GM12878 (cell line): ENCODE measurements around the gene MROH9. TPM values are rescaled to one million over a fixed set of nuclear protein-coding genes. Genes with fewer than 3 reads are reported as not detected.

Experiments used
- ATAC-seq: fragments of 200-7000 bp; cut with Tn5 transposase; 3 replicates; pipeline ENCODE4 v1.9.1; 2020; ENCODE audit warnings: mild to moderate bottlenecking, moderate library complexity
- BruUV-seq: library from RNA; stranded (reverse); fragments of 400-500 nt; replicated peaks from 2 replicates; lab custom pipeline; 2021; lab: Mats Ljungman, UMichigan
- CTCF ChIA-PET: fragments of 300-600 bp; sonication (Branson Sonifier 250); formaldehyde crosslinking; extraction: SDS; loops from one replicate; lab custom pipeline; 2021; ENCODE audit warnings: inconsistent platforms; lab: Yijun Ruan, JAX
- POLR2A ChIA-PET: fragments of 350-600 bp; formaldehyde crosslinking; extraction: SDS; loops from one replicate; lab custom pipeline; 2021; ENCODE audit warnings: inconsistent platforms; lab: Charles Lee
- RAD21 ChIA-PET: fragments of 300-600 bp; sonication (Branson Sonifier 250); formaldehyde crosslinking; loops from one replicate; lab custom pipeline; 2023; ENCODE audit warnings: antibody characterized with exemption; ENCODE audit not compliant: unreplicated experiment; lab: Charles Lee
- SMC1A ChIA-PET: fragments of 300-600 bp; sonication (Branson Sonifier 250); formaldehyde crosslinking; loops from one replicate; lab custom pipeline; 2023; ENCODE audit not compliant: unreplicated experiment, uncharacterized antibody; lab: Charles Lee
- DNase-seq: peaks from one replicate; pipeline ENCODE4 v3.0.0-alpha.2; 2011; ENCODE audit warnings: low read depth, low spot score
- FAIRE-seq: peaks from 3 replicates; lab custom pipeline; 2011; peaks lifted over from hg19 to GRCh38; lab: Jason Lieb, UNC
- H2AFZ ChIP-seq: 2 replicates; pipeline ENCODE4 v1.6.0; 2011; ENCODE audit warnings: low read depth, low read length, control low read depth; ENCODE audit not compliant: control insufficient read depth
- H3K27ac ChIP-seq: 2 replicates; pipeline ENCODE4 v1.5.1; 2011; ENCODE audit warnings: control low read depth; ENCODE audit not compliant: control insufficient read depth, insufficient read depth
- H3K27me3 ChIP-seq, 2 experiments: replicated peaks in 1 of 2; 2 replicates each; pipeline versions ENCODE4 v1.6.0 to v1.6.1; 2011; ENCODE audit warnings: low read length in 1 of 2; ENCODE audit not compliant: control insufficient read depth in 2 of 2, insufficient read depth in 2 of 2
- H3K36me3 ChIP-seq, 2 experiments: 2 replicates each; pipeline ENCODE4 v1.5.1; 2011; ENCODE audit warnings: low read length in 1 of 2; ENCODE audit not compliant: control insufficient read depth in 2 of 2, insufficient read depth in 2 of 2
- H3K4me1 ChIP-seq: 2 replicates; pipeline ENCODE4 v1.6.1; 2011; ENCODE audit warnings: mild to moderate bottlenecking, low read length, moderate library complexity, mixed read lengths; ENCODE audit not compliant: control insufficient read depth, insufficient read depth
- H3K4me2 ChIP-seq: 2 replicates; pipeline ENCODE4 v1.6.0; 2011; ENCODE audit warnings: control low read depth; ENCODE audit not compliant: control insufficient read depth, insufficient read depth
- H3K4me3 ChIP-seq: fragments of 200-600 bp; sonication (generic); 2 replicates; pipeline ENCODE4 v1.5.1; 2016
- H3K79me2 ChIP-seq: 2 replicates; pipeline ENCODE4 v1.6.0; 2011; ENCODE audit warnings: low read length; ENCODE audit not compliant: control insufficient read depth, insufficient read depth
- H3K9ac ChIP-seq: 2 replicates; pipeline ENCODE4 v1.8.0; 2011; ENCODE audit warnings: low read length, control low read depth, mixed read lengths; ENCODE audit not compliant: control insufficient read depth, insufficient read depth
- H3K9me3 ChIP-seq: replicated peaks from 3 replicates; pipeline ENCODE4 v1.5.1; 2011; ENCODE audit warnings: mild to moderate bottlenecking, low read length; ENCODE audit not compliant: control insufficient read depth, insufficient read depth
- H4K20me1 ChIP-seq: 2 replicates; pipeline ENCODE4 v1.6.0; 2011; ENCODE audit not compliant: control insufficient read depth, insufficient read depth
- ASH2L ChIP-seq: fragments of 300-600, 200-600 bp; sonication (generic); IDR thresholded peaks from 2 replicates; pipeline ENCODE4 v1.6.1; 2017; ENCODE audit warnings: low read depth, mild to moderate bottlenecking, borderline replicate concordance
- EZH2 ChIP-seq: IDR thresholded peaks from 2 replicates; pipeline ENCODE4 v1.6.1; 2012; ENCODE audit warnings: low read depth, mild to moderate bottlenecking, control low read depth, inconsistent platforms, low read length, borderline replicate concordance; ENCODE audit not compliant: control insufficient read depth
- GABPA ChIP-seq: IDR thresholded peaks from 2 replicates; pipeline ENCODE4 v1.6.1; 2014; ENCODE audit warnings: antibody characterized with exemption, low read depth, mild to moderate bottlenecking, inconsistent platforms
- IKZF2 ChIP-seq, 2 experiments: fragments of 450-650 bp; IDR thresholded peaks; 2 replicates each; pipeline ENCODE4 v1.6.1; 2017; ENCODE audit warnings: mild to moderate bottlenecking in 2 of 2, moderate library complexity in 2 of 2
- KAT2A ChIP-seq: conservative IDR thresholded peaks from 2 replicates; pipeline ENCODE4 v1.6.1; 2011; ENCODE audit warnings: low read depth, low read length; ENCODE audit not compliant: control insufficient read depth
- PML ChIP-seq: IDR thresholded peaks from 2 replicates; pipeline ENCODE4 v1.6.1; 2012; ENCODE audit warnings: low read length, inconsistent platforms
- POLR2AphosphoS2 ChIP-seq: IDR thresholded peaks from 2 replicates; pipeline ENCODE4 v1.6.1; 2011; ENCODE audit warnings: low read depth, mild to moderate bottlenecking, low read length, improper control_type of control experiment, moderate library complexity
- SRF ChIP-seq, 2 experiments: IDR thresholded peaks; 2 replicates each; pipeline ENCODE4 v1.6.1; 2011; ENCODE audit warnings: low read depth in 2 of 2, low read length in 2 of 2, mild to moderate bottlenecking in 1 of 2, moderate library complexity in 1 of 2
- ZBED1 ChIP-seq: IDR thresholded peaks from 2 replicates; pipeline ENCODE4 v1.6.1; 2016; ENCODE audit warnings: borderline replicate concordance
- ZSCAN29 ChIP-seq: fragments of 450-650 bp; IDR thresholded peaks from 2 replicates; pipeline ENCODE4 v1.6.1; 2017; ENCODE audit warnings: mild to moderate bottlenecking, moderate library complexity
- WGBS: methylation state at CpG from one replicate; pipeline ENCODE4 v1.1.6; 2016; ENCODE audit warnings: low lambda C conversion rate; ENCODE audit not compliant: insufficient replicate concordance, insufficient coverage; ENCODE audit errors: missing lambda C conversion rate; 5-methylcytosine and 5-hydroxymethylcytosine counted together
- in situ Hi-C: fragments of 300-500 bp; cut with MboI; formaldehyde crosslinking; loops from 9 replicates; pipeline ENCODE4 v1.14.3; 2018; ENCODE audit warnings: mixed read lengths
- intact Hi-C: fragments of 100-400 bp; cut with micrococcal nuclease; formaldehyde crosslinking; loops from one replicate; pipeline ENCODE4 v1.14.2; 2022; ENCODE audit not compliant: unreplicated experiment
- polyA plus RNA-seq, 11 experiments: library from polyadenylated mRNA; depleted of rRNA in 4 of 11; unstranded in 6 of 11; stranded (reverse) in 5 of 11; fragments of >200 nt; fragmentation: Nextera tagmentation in 4 of 11; fragmentation: Illumina TruSeq in 1 of 11; extraction: Ambion mirVana in 4 of 11; extraction: Trizol in 1 of 11; gene quantifications; 1 replicate in 1 of 11; 2 replicates in 10 of 11; pipeline versions ENCODE4 v1.2.1 to v1.2.3, GENCODE V29; 2011 to 2016; ENCODE audit warnings: inconsistent platforms in 2 of 11, missing spikeins in 2 of 11, low read depth in 1 of 11
- total RNA-seq, 4 experiments: library from RNA; depleted of rRNA in 3 of 4; stranded (reverse); fragments of >200 nt in 3 of 4; fragmentation: Illumina TruSeq in 1 of 4; extraction: Trizol in 1 of 4; gene quantifications; 2 replicates each; pipeline versions ENCODE4 v1.2.1 to v1.2.3, GENCODE V29; 2013 to 2021
- TF ChIP-seq, protein P1 (sequence below): fragments of 450-650 bp; IDR thresholded peaks from 2 replicates; pipeline ENCODE4 v1.6.1; 2017; ENCODE audit warnings: low read depth, mild to moderate bottlenecking, moderate library complexity
- TF ChIP-seq, protein P2 (sequence below): fragments of 450-650 bp; IDR thresholded peaks from 2 replicates; pipeline ENCODE4 v1.6.1; 2017; ENCODE audit warnings: mild to moderate bottlenecking, moderate library complexity

Gene MROH9
- total and polyA plus RNA-seq, 10 of the 15 experiments (the other 5 are each of a cell fraction or from before 2014, with no cell fraction given) = not detected

DNA sequence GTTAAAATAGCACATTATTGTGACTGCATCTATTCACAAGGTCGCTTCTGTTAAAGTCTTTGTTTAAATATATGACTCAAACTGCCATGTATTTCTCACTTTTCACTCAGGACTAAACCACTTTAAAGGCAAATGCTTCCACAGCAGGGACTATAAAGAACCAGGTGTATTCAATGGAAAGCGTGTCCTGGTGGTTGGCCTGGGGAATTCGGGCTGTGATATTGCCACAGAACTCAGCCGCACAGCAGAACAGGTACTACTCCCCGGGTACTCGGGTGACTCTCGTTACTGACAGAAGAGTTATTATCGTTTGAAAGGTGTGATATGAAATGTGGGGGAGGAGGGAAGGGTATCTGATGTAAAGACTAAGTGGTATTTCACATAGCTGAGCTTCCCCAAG is 172.6 kb downstream of the MROH9 start:
- no peak for FAIRE-seq
- H3K27me3 ChIP-seq = no peaks in the 10 kb centered on the region
- no peak for ATAC-seq
- H3K27ac ChIP-seq = no peak overlapping the region
- no peak overlapping the region for H3K4me3 ChIP-seq
- H3K4me1 ChIP-seq = no peaks in the 10 kb centered on the region
- intact Hi-C loops (no loop called here), in situ Hi-C loops (no loop called here)
- H3K79me2 ChIP-seq = no peaks in the 10 kb centered on the region
- no peaks in the 10 kb centered on the region for H3K36me3 ChIP-seq
- TF ChIP-seq PML (no peak), SRF (IDR thresholded peaks at IDR 0.05; ENCODE audit: low read depth in 2 of 2, low read length in 2 of 2) (no peak), KAT2A (no peak), ZSCAN29 (no peak), IKZF2 (IDR thresholded peaks at IDR 0.05) (no peak), ASH2L (no peak), EZH2 (no peak), ZBED1 (no peak), GABPA (no peak), POLR2AphosphoS2 (no peak)
- TF ChIP-seq, protein P1, sequence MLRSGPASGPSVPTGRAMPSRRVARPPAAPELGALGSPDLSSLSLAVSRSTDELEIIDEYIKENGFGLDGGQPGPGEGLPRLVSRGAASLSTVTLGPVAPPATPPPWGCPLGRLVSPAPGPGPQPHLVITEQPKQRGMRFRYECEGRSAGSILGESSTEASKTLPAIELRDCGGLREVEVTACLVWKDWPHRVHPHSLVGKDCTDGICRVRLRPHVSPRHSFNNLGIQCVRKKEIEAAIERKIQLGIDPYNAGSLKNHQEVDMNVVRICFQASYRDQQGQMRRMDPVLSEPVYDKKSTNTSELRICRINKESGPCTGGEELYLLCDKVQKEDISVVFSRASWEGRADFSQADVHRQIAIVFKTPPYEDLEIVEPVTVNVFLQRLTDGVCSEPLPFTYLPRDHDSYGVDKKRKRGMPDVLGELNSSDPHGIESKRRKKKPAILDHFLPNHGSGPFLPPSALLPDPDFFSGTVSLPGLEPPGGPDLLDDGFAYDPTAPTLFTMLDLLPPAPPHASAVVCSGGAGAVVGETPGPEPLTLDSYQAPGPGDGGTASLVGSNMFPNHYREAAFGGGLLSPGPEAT = no peak
- TF ChIP-seq, protein P2, sequence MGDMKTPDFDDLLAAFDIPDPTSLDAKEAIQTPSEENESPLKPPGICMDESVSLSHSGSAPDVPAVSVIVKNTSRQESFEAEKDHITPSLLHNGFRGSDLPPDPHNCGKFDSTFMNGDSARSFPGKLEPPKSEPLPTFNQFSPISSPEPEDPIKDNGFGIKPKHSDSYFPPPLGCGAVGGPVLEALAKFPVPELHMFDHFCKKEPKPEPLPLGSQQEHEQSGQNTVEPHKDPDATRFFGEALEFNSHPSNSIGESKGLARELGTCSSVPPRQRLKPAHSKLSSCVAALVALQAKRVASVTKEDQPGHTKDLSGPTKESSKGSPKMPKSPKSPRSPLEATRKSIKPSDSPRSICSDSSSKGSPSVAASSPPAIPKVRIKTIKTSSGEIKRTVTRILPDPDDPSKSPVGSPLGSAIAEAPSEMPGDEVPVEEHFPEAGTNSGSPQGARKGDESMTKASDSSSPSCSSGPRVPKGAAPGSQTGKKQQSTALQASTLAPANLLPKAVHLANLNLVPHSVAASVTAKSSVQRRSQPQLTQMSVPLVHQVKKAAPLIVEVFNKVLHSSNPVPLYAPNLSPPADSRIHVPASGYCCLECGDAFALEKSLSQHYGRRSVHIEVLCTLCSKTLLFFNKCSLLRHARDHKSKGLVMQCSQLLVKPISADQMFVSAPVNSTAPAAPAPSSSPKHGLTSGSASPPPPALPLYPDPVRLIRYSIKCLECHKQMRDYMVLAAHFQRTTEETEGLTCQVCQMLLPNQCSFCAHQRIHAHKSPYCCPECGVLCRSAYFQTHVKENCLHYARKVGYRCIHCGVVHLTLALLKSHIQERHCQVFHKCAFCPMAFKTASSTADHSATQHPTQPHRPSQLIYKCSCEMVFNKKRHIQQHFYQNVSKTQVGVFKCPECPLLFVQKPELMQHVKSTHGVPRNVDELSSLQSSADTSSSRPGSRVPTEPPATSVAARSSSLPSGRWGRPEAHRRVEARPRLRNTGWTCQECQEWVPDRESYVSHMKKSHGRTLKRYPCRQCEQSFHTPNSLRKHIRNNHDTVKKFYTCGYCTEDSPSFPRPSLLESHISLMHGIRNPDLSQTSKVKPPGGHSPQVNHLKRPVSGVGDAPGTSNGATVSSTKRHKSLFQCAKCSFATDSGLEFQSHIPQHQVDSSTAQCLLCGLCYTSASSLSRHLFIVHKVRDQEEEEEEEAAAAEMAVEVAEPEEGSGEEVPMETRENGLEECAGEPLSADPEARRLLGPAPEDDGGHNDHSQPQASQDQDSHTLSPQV = no peak
- no peaks in the 10 kb centered on the region for H4K20me1 ChIP-seq
- no peak for DNase-seq
- POLR2A ChIA-PET = no interaction called here
- H3K4me2 ChIP-seq = no peak overlapping the region
- BruUV-seq = no TSS peak
- SMC1A ChIA-PET = no interaction called here
- no peak overlapping the region for H3K9ac ChIP-seq
- RAD21 ChIA-PET = no interaction called here
- CTCF ChIA-PET = no interaction called here
- no peaks in the 10 kb centered on the region for H3K9me3 ChIP-seq
- no peak overlapping the region for H2AFZ ChIP-seq
- WGBS = 32% methylated on average over 8 of the region's 8 CpGs
